HEK293 (cell line): ENCODE measurements around the gene PTPRN2.
A peak's percentile ranks its signal among the peaks of the same experiment; 100 is the strongest.

Experiments used
- CTCF ChIA-PET: fragments of 350-600 bp; formaldehyde crosslinking; extraction: SDS; loops from one replicate; lab custom pipeline; 2021; ENCODE audit warnings: antibody characterized with exemption; lab: Yijun Ruan, JAX
- POLR2A ChIA-PET: fragments of 300-600 bp; formaldehyde crosslinking; extraction: SDS; loops from one replicate; lab custom pipeline; 2020; ENCODE audit warnings: antibody characterized with exemption, inconsistent platforms; lab: Yijun Ruan, JAX
- H3K27ac ChIP-seq: fragments of 200-500 bp; sonication (Bioruptor generic); 2 replicates; pipeline ENCODE4 v1.5.1; 2014; ENCODE audit warnings: low read depth, low read length, control low read depth, inconsistent platforms; ENCODE audit errors: extremely low read depth
- H3K36me3 ChIP-seq, 2 experiments: fragments of 200-500 bp in 1 of 2; sonication (Bioruptor generic) in 1 of 2; 1 replicate in 1 of 2; 2 replicates in 1 of 2; pipeline ENCODE4 v1.5.1; 2014 to 2017; ENCODE audit warnings: inconsistent platforms in 2 of 2, low read length in 2 of 2; ENCODE audit not compliant: control insufficient read depth in 2 of 2, insufficient read depth in 1 of 2
- H3K4me1 ChIP-seq: fragments of 200-500 bp; sonication (Bioruptor generic); 2 replicates; pipeline ENCODE4 v1.5.1; 2014; ENCODE audit warnings: mild to moderate bottlenecking, low read length, inconsistent platforms; ENCODE audit not compliant: control insufficient read depth, insufficient read depth
- H3K4me3 ChIP-seq: 2 replicates; pipeline ENCODE4 v1.5.1; 2011; ENCODE audit warnings: low read depth, mild to moderate bottlenecking, control low read depth, low read length, moderate library complexity
- H3K9me3 ChIP-seq: fragments of 200-500 bp; sonication (Bioruptor generic); 2 replicates; pipeline ENCODE4 v1.5.1; 2014; ENCODE audit warnings: low read depth, low read length, inconsistent platforms; ENCODE audit not compliant: control insufficient read depth, insufficient read depth
- EGR2 ChIP-seq: fragments of 450-650 bp; formaldehyde crosslinking; IDR thresholded peaks from 2 replicates; pipeline ENCODE4 v1.5.1; 2016; ENCODE audit warnings: low read depth, missing biosample characterization, missing genetic modification characterization
- GLI2 ChIP-seq: fragments of 450-650 bp; formaldehyde crosslinking; IDR thresholded peaks from 2 replicates; pipeline ENCODE4; 2017; ENCODE audit warnings: missing biosample characterization, missing genetic modification characterization, low read depth, borderline replicate concordance
- IKZF3 ChIP-seq: fragments of 450-650 bp; IDR thresholded peaks from 2 replicates; pipeline ENCODE4 v1.5.0; 2018; ENCODE audit warnings: missing biosample characterization, mild to moderate bottlenecking, missing genetic modification characterization, moderate library complexity
- KLF10 ChIP-seq: fragments of 450-650 bp; IDR thresholded peaks from 2 replicates; pipeline ENCODE4 v1.5.1; 2018; ENCODE audit warnings: missing biosample characterization, mild to moderate bottlenecking, missing genetic modification characterization
- KLF16 ChIP-seq: fragments of 450-650 bp; formaldehyde crosslinking; IDR thresholded peaks from 2 replicates; pipeline ENCODE4 v1.5.1; 2017; ENCODE audit warnings: missing biosample characterization, missing genetic modification characterization
- MZF1 ChIP-seq: fragments of 450-650 bp; formaldehyde crosslinking; IDR thresholded peaks from 2 replicates; pipeline ENCODE4 v1.5.1; 2017; ENCODE audit warnings: missing biosample characterization, missing genetic modification characterization, borderline replicate concordance
- SP7 ChIP-seq: fragments of 450-650 bp; formaldehyde crosslinking; IDR thresholded peaks from 2 replicates; pipeline ENCODE4 v1.5.1; 2016; ENCODE audit warnings: missing biosample characterization, missing genetic modification characterization
- ZFP37 ChIP-seq: fragments of 450-650 bp; formaldehyde crosslinking; IDR thresholded peaks from 2 replicates; pipeline ENCODE4 v1.5.1; 2016; ENCODE audit warnings: missing biosample characterization, missing genetic modification characterization
- ZNF133 ChIP-seq: fragments of 450-650 bp; formaldehyde crosslinking; IDR thresholded peaks from 2 replicates; pipeline ENCODE4 v1.5.1; 2016; ENCODE audit warnings: missing biosample characterization, missing genetic modification characterization
- ZNF146 ChIP-seq: fragments of 450-650 bp; formaldehyde crosslinking; IDR thresholded peaks from 2 replicates; pipeline ENCODE4 v1.5.1; 2016; ENCODE audit warnings: missing biosample characterization, missing genetic modification characterization
- ZNF169 ChIP-seq: fragments of 450-650 bp; formaldehyde crosslinking; IDR thresholded peaks from 2 replicates; pipeline ENCODE4 v1.5.1; 2016; ENCODE audit warnings: missing biosample characterization, missing genetic modification characterization
- ZNF202 ChIP-seq: fragments of 450-650 bp; formaldehyde crosslinking; IDR thresholded peaks from 2 replicates; pipeline ENCODE4 v1.5.1; 2016; ENCODE audit warnings: missing biosample characterization, missing genetic modification characterization, borderline replicate concordance
- ZNF223 ChIP-seq: fragments of 450-650 bp; formaldehyde crosslinking; IDR thresholded peaks from 2 replicates; pipeline ENCODE4 v1.5.1; 2016; ENCODE audit warnings: missing biosample characterization, missing genetic modification characterization
- ZNF341 ChIP-seq: fragments of 450-650 bp; formaldehyde crosslinking; IDR thresholded peaks from 2 replicates; pipeline ENCODE4; 2016; ENCODE audit warnings: low read depth, missing biosample characterization, missing genetic modification characterization
- ZNF558 ChIP-seq: fragments of 450-650 bp; formaldehyde crosslinking; IDR thresholded peaks from 2 replicates; pipeline ENCODE4 v1.5.1; 2016; ENCODE audit warnings: missing biosample characterization, missing genetic modification characterization
- ZNF561 ChIP-seq: fragments of 450-650 bp; IDR thresholded peaks from 2 replicates; pipeline ENCODE4 v1.5.1; 2018; ENCODE audit warnings: missing biosample characterization, missing genetic modification characterization, borderline replicate concordance
- ZNF626 ChIP-seq: fragments of 450-650 bp; sonication (Bioruptor Pico); formaldehyde crosslinking; IDR thresholded peaks from 2 replicates; pipeline ENCODE4 v1.5.1; 2018; ENCODE audit warnings: missing biosample characterization, missing genetic modification characterization, inconsistent platforms
- ZNF664 ChIP-seq: fragments of 450-650 bp; formaldehyde crosslinking; IDR thresholded peaks from 2 replicates; pipeline ENCODE4 v1.5.1; 2016; ENCODE audit warnings: missing biosample characterization, missing genetic modification characterization
- ZNF791 ChIP-seq: fragments of 450-650 bp; formaldehyde crosslinking; IDR thresholded peaks from 2 replicates; pipeline ENCODE4 v1.5.1; 2016; ENCODE audit warnings: missing biosample characterization, missing genetic modification characterization
- TF ChIP-seq, protein P1 (sequence below): fragments of 450-650 bp; formaldehyde crosslinking; IDR thresholded peaks from 2 replicates; pipeline ENCODE4; 2016; ENCODE audit warnings: missing biosample characterization, missing genetic modification characterization
- TF ChIP-seq, protein P2 (sequence below): fragments of 450-650 bp; formaldehyde crosslinking; IDR thresholded peaks from 2 replicates; pipeline ENCODE4 v1.5.1; 2016; ENCODE audit warnings: missing biosample characterization, missing genetic modification characterization, borderline replicate concordance
- TF ChIP-seq, protein P3 (sequence below): fragments of 450-650 bp; formaldehyde crosslinking; IDR thresholded peaks from 2 replicates; pipeline ENCODE4 v1.5.1; 2016; ENCODE audit warnings: missing biosample characterization, missing genetic modification characterization
- TF ChIP-seq, protein P4 (sequence below): fragments of 450-650 bp; formaldehyde crosslinking; IDR thresholded peaks from 2 replicates; pipeline ENCODE4 v1.5.1; 2017; ENCODE audit warnings: missing biosample characterization, missing genetic modification characterization
- TF ChIP-seq, protein P5 (sequence below): fragments of 450-650 bp; formaldehyde crosslinking; IDR thresholded peaks from 2 replicates; pipeline ENCODE4 v1.5.1; 2016; ENCODE audit warnings: missing biosample characterization, missing genetic modification characterization
- TF ChIP-seq, protein P6 (sequence below): fragments of 450-650 bp; formaldehyde crosslinking; IDR thresholded peaks from 2 replicates; pipeline ENCODE4 v1.5.1; 2017; ENCODE audit warnings: missing biosample characterization, missing genetic modification characterization

Gene PTPRN2

DNA sequence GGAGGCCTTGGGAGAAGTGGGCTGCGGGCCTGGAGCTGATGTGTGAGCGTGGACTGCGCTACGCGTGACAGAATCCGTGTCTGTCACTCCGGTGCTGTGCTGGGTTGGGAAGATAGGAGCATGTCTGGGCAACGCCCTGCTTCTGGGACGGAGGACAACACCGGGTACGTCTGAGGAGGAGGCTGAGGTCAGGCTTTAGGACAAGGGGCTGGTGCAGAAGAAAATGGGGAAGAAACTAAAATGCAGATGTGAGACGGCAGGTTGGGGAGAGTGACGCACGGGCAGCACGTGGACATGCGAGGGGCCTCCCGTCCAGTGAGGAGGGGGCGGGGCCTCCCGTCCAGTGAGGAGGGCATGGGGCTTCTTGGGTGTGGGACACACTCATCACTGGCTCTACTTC, 1043.4 kb downstream of the PTPRN2 start:
- no peaks in the 10 kb centered on the region for H3K9me3 ChIP-seq
- ChIA-PET POLR2A (no interaction called here), CTCF (no interaction called here)
- H3K4me3 ChIP-seq: no peak overlapping the region
- H3K4me1 ChIP-seq: no peaks in the 10 kb centered on the region
- H3K36me3 ChIP-seq: no peaks in the 10 kb centered on the region
- TF ChIP-seq ZNF341 (tag by site-specific recombination) (no peak), ZNF558 (tag by site-specific recombination) (no peak), ZNF223 (no peak), ZNF146 (tag by site-specific recombination) (no peak), ZFP37 (no peak), GLI2 (tag by site-specific recombination) (no peak), ZNF133 (no peak), KLF16 (tag by site-specific recombination) (no peak), KLF10 (tag by site-specific recombination) (no peak), SP7 (tag by site-specific recombination) (no peak), ZNF791 (tag by site-specific recombination) (no peak), IKZF3 (tag by site-specific recombination) (no peak), EGR2 (tag by site-specific recombination) (no peak)
- TF ChIP-seq, protein P1, sequence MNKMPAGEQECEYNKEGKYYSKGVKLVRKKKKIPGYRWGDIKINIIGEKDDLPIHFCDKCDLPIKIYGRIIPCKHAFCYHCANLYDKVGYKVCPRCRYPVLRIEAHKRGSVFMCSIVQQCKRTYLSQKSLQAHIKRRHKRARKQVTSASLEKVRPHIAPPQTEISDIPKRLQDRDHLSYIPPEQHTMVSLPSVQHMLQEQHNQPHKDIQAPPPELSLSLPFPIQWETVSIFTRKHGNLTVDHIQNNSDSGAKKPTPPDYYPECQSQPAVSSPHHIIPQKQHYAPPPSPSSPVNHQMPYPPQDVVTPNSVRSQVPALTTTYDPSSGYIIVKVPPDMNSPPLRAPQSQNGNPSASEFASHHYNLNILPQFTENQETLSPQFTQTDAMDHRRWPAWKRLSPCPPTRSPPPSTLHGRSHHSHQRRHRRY (tag by site-specific recombination): no peak
- TF ChIP-seq, protein P2, sequence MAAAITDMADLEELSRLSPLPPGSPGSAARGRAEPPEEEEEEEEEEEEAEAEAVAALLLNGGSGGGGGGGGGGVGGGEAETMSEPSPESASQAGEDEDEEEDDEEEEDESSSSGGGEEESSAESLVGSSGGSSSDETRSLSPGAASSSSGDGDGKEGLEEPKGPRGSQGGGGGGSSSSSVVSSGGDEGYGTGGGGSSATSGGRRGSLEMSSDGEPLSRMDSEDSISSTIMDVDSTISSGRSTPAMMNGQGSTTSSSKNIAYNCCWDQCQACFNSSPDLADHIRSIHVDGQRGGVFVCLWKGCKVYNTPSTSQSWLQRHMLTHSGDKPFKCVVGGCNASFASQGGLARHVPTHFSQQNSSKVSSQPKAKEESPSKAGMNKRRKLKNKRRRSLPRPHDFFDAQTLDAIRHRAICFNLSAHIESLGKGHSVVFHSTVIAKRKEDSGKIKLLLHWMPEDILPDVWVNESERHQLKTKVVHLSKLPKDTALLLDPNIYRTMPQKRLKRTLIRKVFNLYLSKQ (tag by site-specific recombination): no peak
- TF ChIP-seq, protein P3, sequence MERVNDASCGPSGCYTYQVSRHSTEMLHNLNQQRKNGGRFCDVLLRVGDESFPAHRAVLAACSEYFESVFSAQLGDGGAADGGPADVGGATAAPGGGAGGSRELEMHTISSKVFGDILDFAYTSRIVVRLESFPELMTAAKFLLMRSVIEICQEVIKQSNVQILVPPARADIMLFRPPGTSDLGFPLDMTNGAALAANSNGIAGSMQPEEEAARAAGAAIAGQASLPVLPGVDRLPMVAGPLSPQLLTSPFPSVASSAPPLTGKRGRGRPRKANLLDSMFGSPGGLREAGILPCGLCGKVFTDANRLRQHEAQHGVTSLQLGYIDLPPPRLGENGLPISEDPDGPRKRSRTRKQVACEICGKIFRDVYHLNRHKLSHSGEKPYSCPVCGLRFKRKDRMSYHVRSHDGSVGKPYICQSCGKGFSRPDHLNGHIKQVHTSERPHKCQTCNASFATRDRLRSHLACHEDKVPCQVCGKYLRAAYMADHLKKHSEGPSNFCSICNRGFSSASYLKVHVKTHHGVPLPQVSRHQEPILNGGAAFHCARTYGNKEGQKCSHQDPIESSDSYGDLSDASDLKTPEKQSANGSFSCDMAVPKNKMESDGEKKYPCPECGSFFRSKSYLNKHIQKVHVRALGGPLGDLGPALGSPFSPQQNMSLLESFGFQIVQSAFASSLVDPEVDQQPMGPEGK: no peak
- TF ChIP-seq, protein P4, sequence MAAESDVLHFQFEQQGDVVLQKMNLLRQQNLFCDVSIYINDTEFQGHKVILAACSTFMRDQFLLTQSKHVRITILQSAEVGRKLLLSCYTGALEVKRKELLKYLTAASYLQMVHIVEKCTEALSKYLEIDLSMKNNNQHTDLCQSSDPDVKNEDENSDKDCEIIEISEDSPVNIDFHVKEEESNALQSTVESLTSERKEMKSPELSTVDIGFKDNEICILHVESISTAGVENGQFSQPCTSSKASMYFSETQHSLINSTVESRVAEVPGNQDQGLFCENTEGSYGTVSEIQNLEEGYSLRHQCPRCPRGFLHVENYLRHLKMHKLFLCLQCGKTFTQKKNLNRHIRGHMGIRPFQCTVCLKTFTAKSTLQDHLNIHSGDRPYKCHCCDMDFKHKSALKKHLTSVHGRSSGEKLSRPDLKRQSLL: no peak
- TF ChIP-seq, protein P5, sequence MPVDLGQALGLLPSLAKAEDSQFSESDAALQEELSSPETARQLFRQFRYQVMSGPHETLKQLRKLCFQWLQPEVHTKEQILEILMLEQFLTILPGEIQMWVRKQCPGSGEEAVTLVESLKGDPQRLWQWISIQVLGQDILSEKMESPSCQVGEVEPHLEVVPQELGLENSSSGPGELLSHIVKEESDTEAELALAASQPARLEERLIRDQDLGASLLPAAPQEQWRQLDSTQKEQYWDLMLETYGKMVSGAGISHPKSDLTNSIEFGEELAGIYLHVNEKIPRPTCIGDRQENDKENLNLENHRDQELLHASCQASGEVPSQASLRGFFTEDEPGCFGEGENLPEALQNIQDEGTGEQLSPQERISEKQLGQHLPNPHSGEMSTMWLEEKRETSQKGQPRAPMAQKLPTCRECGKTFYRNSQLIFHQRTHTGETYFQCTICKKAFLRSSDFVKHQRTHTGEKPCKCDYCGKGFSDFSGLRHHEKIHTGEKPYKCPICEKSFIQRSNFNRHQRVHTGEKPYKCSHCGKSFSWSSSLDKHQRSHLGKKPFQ (tag by site-specific recombination): no peak
- H3K27ac ChIP-seq: no peak overlapping the region

DNA sequence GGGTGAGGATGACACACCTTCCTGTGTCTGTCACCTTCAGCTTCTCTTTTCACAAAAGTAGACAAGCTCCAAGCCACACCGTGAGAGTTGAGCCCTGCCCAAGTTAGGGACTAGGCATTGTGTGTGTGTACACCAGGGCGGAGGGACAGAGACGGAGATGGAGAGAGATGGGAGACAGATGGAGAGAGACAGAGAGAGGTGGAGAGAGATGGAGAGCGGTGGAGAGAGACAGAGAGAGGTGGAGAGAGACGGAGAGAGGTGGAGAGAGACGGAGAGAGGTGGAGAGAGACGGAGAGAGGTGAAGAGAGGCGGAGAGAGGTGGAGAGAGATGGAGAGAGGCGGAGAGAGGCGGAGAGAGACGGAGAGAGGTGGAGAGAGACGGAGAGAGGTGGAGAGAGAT, 1043.8 kb downstream of the PTPRN2 start:
- Histone ChIP-seq H3K4me3 (no peak overlapping the region), H3K4me1 (no peaks in the 10 kb centered on the region), H3K36me3 (no peaks in the 10 kb centered on the region), H3K9me3 (no peaks in the 10 kb centered on the region), H3K27ac (no peak overlapping the region)
- TF ChIP-seq ZNF664 (no peak), ZNF626 (tag by site-specific recombination) (no peak), MZF1 (tag by site-specific recombination) (no peak), ZNF561 (tag by site-specific recombination) (no peak), ZNF202 (tag by site-specific recombination) (no peak), ZNF169 (tag by site-specific recombination) (peak; percentile 95)
- TF ChIP-seq, protein P6, sequence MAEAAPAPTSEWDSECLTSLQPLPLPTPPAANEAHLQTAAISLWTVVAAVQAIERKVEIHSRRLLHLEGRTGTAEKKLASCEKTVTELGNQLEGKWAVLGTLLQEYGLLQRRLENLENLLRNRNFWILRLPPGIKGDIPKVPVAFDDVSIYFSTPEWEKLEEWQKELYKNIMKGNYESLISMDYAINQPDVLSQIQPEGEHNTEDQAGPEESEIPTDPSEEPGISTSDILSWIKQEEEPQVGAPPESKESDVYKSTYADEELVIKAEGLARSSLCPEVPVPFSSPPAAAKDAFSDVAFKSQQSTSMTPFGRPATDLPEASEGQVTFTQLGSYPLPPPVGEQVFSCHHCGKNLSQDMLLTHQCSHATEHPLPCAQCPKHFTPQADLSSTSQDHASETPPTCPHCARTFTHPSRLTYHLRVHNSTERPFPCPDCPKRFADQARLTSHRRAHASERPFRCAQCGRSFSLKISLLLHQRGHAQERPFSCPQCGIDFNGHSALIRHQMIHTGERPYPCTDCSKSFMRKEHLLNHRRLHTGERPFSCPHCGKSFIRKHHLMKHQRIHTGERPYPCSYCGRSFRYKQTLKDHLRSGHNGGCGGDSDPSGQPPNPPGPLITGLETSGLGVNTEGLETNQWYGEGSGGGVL (tag by site-specific recombination): no peak
- ChIA-PET POLR2A (no interaction called here), CTCF (no interaction called here)
